Measurements from ENCODE around the gene EFHD2. TPM values are rescaled to one million over a fixed set of nuclear protein-coding genes. Genes with fewer than 3 reads are reported as not detected.

EFHD2 gene
- total RNA-seq, 2 donors from 2014 or later: 160 to 191 TPM

DNA sequence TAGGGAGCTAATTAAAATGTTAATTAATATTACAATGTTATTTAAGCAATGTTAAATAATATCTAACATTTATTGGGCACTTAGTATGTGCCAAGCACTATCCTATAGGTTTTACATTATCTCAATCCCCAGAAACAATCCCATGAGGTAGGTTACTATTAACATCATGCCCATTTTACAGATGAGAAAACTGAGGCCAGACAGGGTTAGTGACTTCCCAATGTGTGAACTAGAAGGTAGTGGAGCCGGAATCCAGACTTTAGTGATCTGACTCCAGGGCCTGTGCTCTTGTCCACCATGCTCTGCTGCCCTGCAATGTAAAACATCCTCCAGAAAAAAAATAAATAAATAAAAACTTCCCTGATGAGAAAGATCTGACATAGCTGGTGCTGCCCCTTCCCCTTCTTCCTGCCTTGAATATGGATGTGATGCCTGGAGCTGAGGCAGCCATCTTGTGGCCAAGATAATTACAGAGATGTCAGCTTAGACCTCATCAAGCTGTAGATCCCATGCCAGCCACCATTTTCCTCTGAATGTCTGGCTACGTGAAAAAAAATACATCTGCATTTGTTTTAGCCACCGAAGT lies 39.3 kb downstream of the EFHD2 start:
- no peak for DNase-seq
- intact Hi-C loops (cut with DNase I): no loop called here
- H3K27ac ChIP-seq: no peak overlapping the region
- TF ChIP-seq, protein P1, sequence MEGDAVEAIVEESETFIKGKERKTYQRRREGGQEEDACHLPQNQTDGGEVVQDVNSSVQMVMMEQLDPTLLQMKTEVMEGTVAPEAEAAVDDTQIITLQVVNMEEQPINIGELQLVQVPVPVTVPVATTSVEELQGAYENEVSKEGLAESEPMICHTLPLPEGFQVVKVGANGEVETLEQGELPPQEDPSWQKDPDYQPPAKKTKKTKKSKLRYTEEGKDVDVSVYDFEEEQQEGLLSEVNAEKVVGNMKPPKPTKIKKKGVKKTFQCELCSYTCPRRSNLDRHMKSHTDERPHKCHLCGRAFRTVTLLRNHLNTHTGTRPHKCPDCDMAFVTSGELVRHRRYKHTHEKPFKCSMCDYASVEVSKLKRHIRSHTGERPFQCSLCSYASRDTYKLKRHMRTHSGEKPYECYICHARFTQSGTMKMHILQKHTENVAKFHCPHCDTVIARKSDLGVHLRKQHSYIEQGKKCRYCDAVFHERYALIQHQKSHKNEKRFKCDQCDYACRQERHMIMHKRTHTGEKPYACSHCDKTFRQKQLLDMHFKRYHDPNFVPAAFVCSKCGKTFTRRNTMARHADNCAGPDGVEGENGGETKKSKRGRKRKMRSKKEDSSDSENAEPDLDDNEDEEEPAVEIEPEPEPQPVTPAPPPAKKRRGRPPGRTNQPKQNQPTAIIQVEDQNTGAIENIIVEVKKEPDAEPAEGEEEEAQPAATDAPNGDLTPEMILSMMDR (IDR thresholded peaks at IDR 0.05): no peak
- H3K27me3 ChIP-seq: no peaks in the 10 kb centered on the region
- H3K4me1 ChIP-seq: no peaks in the 10 kb centered on the region
- no peaks in the 10 kb centered on the region for H3K9me3 ChIP-seq
- H3K36me3 ChIP-seq: no peaks in the 10 kb centered on the region
- no peak overlapping the region for H3K4me3 ChIP-seq
- H3K9ac ChIP-seq (ENCODE audit: low read depth in 2 of 2, low read length in 2 of 2): no peak overlapping the region

DNA sequence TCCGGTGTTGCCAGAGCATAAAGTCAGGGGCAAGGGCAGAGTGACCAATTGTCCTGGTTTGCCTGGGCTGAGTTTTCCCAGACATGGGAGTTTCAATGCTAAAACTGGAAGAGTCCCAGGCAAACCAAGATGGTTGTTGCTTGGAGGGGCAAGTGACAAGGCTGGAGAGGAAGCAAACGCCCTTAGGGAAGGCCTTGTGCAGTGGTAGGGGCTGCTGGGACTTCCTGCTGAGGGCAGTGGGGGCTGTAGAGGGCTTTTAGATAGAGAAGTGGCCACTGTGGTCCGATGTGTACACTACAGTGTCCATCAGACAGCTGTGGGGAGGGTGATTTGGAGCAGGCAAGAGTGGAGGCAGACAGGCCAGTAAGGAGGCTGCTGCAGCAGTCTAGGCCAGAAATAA lies 39.9 kb downstream of the EFHD2 start:
- Histone ChIP-seq H3K9ac (ENCODE audit: low read depth in 2 of 2, low read length in 2 of 2) (no peak overlapping the region), H3K27me3 (no peaks in the 10 kb centered on the region), H3K4me3 (no peak overlapping the region), H3K9me3 (no peaks in the 10 kb centered on the region), H3K27ac (no peak overlapping the region), H3K4me1 (no peaks in the 10 kb centered on the region), H3K36me3 (no peaks in the 10 kb centered on the region)
- TF ChIP-seq, protein P1 (IDR thresholded peaks at IDR 0.05): no peak
- DNase-seq: no peak
- intact Hi-C loops (cut with DNase I): no loop called here

DNA sequence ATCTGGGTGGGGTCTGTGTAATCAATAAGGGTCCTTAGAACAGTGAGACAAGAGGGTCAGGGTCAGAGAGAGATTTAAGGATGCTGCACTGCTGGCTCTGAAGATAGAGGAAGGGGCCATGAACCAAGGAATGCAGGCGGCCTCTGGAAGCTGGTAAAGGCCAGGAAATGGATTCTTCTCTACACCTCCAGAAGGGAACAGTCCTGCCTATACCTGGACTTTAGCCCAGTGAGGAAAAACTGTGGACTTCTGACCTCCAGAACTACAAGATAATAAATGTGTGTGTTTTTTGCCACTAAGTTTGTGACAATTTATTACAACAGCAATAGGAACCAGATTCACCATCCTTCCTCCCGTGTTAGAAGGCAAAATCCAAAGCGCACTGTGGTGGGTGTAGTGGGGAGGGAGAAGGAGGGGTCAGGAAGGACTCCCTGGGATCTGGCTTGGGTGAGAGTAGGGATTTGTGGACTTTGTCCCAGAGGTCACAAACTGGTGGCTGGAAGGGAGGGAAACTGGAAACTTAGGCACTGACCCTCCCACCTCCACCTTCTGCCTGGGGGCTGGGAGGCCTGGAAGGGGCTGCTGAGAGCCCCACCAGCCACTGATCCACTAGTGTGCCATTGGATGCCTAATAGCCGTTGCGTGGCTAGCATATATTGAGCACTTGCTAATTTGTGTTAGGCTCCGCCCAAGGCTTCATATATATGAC lies 41.5 kb downstream of the EFHD2 start:
- intact Hi-C loops (cut with DNase I): no loop called here
- Histone ChIP-seq H3K9me3 (no peaks in the 10 kb centered on the region), H3K4me1 (no peaks in the 10 kb centered on the region), H3K27me3 (no peaks in the 10 kb centered on the region), H3K9ac (ENCODE audit: low read depth in 2 of 2, low read length in 2 of 2) (no peak overlapping the region), H3K36me3 (no peaks in the 10 kb centered on the region), H3K4me3 (no peak overlapping the region), H3K27ac (no peak overlapping the region)
- TF ChIP-seq, protein P1 (IDR thresholded peaks at IDR 0.05): no peak
- no peak for DNase-seq

DNA sequence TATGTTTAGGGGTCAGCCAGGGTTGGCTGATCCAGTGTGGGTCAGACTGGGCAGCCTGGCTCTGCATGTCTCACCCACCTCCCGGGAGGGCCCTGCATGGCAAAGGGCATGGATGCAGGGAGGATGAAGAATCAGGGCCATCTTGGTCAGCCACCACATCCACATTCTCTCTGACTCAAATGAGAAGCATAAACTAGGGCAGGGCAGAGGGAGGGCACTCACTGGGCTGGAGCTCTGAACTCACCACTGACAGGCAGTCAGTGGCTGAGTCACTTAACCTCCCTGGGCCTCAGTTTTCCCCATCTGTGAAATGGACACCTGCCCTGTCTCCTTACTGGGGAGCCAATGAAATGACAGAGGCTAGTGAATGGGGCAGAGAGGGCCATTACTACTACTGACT lies 42.5 kb downstream of the EFHD2 start:
- Histone ChIP-seq H3K36me3 (no peaks in the 10 kb centered on the region), H3K9ac (ENCODE audit: low read depth in 2 of 2, low read length in 2 of 2) (no peak overlapping the region), H3K27me3 (no peaks in the 10 kb centered on the region), H3K4me1 (no peaks in the 10 kb centered on the region), H3K4me3 (no peak overlapping the region), H3K9me3 (no peaks in the 10 kb centered on the region), H3K27ac (no peak overlapping the region)
- TF ChIP-seq, protein P1 (IDR thresholded peaks at IDR 0.05): no peak
- no peak for DNase-seq
- intact Hi-C loops (cut with DNase I): no loop called here

DNA sequence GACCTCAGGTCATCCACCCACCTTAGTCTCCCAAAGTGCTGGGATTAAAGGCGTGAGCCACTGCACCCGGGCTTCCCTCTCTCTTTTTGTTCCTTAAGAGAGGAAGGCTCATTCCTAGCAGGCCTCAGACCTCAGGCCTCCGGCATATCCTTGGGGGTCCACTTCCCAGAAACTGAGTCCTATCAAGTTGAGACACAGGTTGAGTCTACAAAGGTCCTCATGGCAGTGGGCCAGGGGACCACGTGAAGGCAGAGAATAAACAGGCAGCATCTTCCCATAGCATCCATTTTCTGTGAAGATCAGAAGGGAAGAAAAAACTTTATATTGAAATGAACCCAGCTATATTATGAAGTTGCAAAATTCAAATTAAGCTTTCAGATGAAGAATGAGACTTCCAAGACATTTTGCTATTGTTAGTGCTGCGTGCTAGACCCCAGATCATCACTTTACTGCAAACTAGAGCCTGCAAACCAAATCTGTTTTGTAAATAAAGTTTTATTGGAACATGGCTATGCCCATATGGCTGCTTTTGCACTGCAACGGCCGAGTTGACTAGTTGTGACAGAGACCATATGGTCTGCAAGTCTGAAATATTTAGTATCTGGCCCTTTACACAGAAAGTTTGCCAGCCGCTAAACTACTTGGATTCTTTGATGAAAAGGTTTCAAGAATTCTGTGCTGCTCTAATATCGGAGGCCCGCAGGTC lies 43.3 kb downstream of the EFHD2 start:
- no peak overlapping the region for H3K9ac ChIP-seq (ENCODE audit: low read depth in 2 of 2, low read length in 2 of 2)
- no peaks in the 10 kb centered on the region for H3K36me3 ChIP-seq
- no peaks in the 10 kb centered on the region for H3K4me1 ChIP-seq
- no peak for DNase-seq
- H3K4me3 ChIP-seq: no peak overlapping the region
- intact Hi-C loops (cut with DNase I): no loop called here
- no peaks in the 10 kb centered on the region for H3K9me3 ChIP-seq
- TF ChIP-seq, protein P1 (IDR thresholded peaks at IDR 0.05): no peak
- no peak overlapping the region for H3K27ac ChIP-seq
- H3K27me3 ChIP-seq: no peaks in the 10 kb centered on the region

Measured in colonic mucosa (tissue), 4 donors.